HEK293 (cell line): ENCODE results near the gene CCDC85C.

Experiments used
- GLIS2 ChIP-seq: fragments of 450-650 bp; formaldehyde crosslinking; IDR thresholded peaks from 2 replicates; pipeline ENCODE4 v1.5.1; 2016; ENCODE audit warnings: missing biosample characterization, missing genetic modification characterization
- HIC1 ChIP-seq: fragments of 450-650 bp; formaldehyde crosslinking; IDR thresholded peaks from 2 replicates; pipeline ENCODE4 v1.5.1; 2016; ENCODE audit warnings: missing biosample characterization, missing genetic modification characterization
- IKZF3 ChIP-seq: fragments of 450-650 bp; IDR thresholded peaks from 2 replicates; pipeline ENCODE4 v1.5.0; 2018; ENCODE audit warnings: missing biosample characterization, mild to moderate bottlenecking, missing genetic modification characterization, moderate library complexity
- KLF17 ChIP-seq: fragments of 450-650 bp; formaldehyde crosslinking; IDR thresholded peaks from 2 replicates; pipeline ENCODE4 v1.5.1; 2016; ENCODE audit warnings: missing biosample characterization, missing genetic modification characterization
- WT1 ChIP-seq: fragments of 450-650 bp; formaldehyde crosslinking; IDR thresholded peaks from 2 replicates; pipeline ENCODE4 v1.5.1; 2016; ENCODE audit warnings: missing biosample characterization, missing genetic modification characterization
- ZNF138 ChIP-seq: fragments of 450-650 bp; formaldehyde crosslinking; IDR thresholded peaks from 2 replicates; pipeline ENCODE4 v1.5.1; 2016; ENCODE audit warnings: missing biosample characterization, missing genetic modification characterization, borderline replicate concordance
- ZNF175 ChIP-seq: fragments of 450-650 bp; formaldehyde crosslinking; IDR thresholded peaks from 2 replicates; pipeline ENCODE4 v1.5.1; 2016; ENCODE audit warnings: missing biosample characterization, missing genetic modification characterization
- ZNF184 ChIP-seq: fragments of 450-650 bp; IDR thresholded peaks from 2 replicates; pipeline ENCODE4 v1.5.1; 2018; ENCODE audit warnings: missing biosample characterization, mild to moderate bottlenecking, missing genetic modification characterization
- ZNF24 ChIP-seq: fragments of 450-650 bp; formaldehyde crosslinking; IDR thresholded peaks from 2 replicates; pipeline ENCODE4 v1.5.1; 2016; ENCODE audit warnings: missing biosample characterization, missing genetic modification characterization
- ZNF311 ChIP-seq: fragments of 450-650 bp; formaldehyde crosslinking; IDR thresholded peaks from 2 replicates; pipeline ENCODE4 v1.5.1; 2017; ENCODE audit warnings: missing biosample characterization, missing genetic modification characterization, borderline replicate concordance
- ZNF37A ChIP-seq: fragments of 450-650 bp; IDR thresholded peaks from 2 replicates; pipeline ENCODE4 v1.5.1; 2018; ENCODE audit warnings: missing biosample characterization, missing genetic modification characterization
- ZNF473 ChIP-seq: fragments of 450-650 bp; formaldehyde crosslinking; IDR thresholded peaks from 2 replicates; pipeline ENCODE4 v1.5.1; 2017; ENCODE audit warnings: missing biosample characterization, missing genetic modification characterization
- ZNF488 ChIP-seq: fragments of 450-650 bp; formaldehyde crosslinking; IDR thresholded peaks from 2 replicates; pipeline ENCODE4 v1.5.1; 2016; ENCODE audit warnings: missing biosample characterization, missing genetic modification characterization
- ZNF544 ChIP-seq: fragments of 450-650 bp; formaldehyde crosslinking; IDR thresholded peaks from 2 replicates; pipeline ENCODE4 v1.5.0; 2017; ENCODE audit warnings: missing biosample characterization, missing genetic modification characterization
- ZNF610 ChIP-seq: fragments of 450-650 bp; formaldehyde crosslinking; IDR thresholded peaks from 2 replicates; pipeline ENCODE4 v1.5.1; 2016; ENCODE audit warnings: missing biosample characterization, missing genetic modification characterization, borderline replicate concordance
- ZNF621 ChIP-seq: fragments of 450-650 bp; formaldehyde crosslinking; IDR thresholded peaks from 2 replicates; pipeline ENCODE4 v1.5.1; 2017; ENCODE audit warnings: missing biosample characterization, missing genetic modification characterization
- ZNF660 ChIP-seq: fragments of 450-650 bp; IDR thresholded peaks from 2 replicates; pipeline ENCODE4 v1.5.1; 2018; ENCODE audit warnings: missing biosample characterization, mild to moderate bottlenecking, missing genetic modification characterization
- ZNF677 ChIP-seq: fragments of 450-650 bp; IDR thresholded peaks from 2 replicates; pipeline ENCODE4 v1.5.0; 2018; ENCODE audit warnings: missing biosample characterization, mild to moderate bottlenecking, missing genetic modification characterization, moderate library complexity
- ZNF837 ChIP-seq: fragments of 450-650 bp; formaldehyde crosslinking; IDR thresholded peaks from 2 replicates; pipeline ENCODE4 v1.5.1; 2016; ENCODE audit warnings: missing biosample characterization, missing genetic modification characterization
- TF ChIP-seq, protein P1 (sequence below): fragments of 450-650 bp; formaldehyde crosslinking; IDR thresholded peaks from 2 replicates; pipeline ENCODE4 v1.5.1; 2016; ENCODE audit warnings: missing biosample characterization, missing genetic modification characterization, borderline replicate concordance
- TF ChIP-seq, protein P2 (sequence below): fragments of 450-650 bp; formaldehyde crosslinking; IDR thresholded peaks from 2 replicates; pipeline ENCODE4 v1.5.1; 2016; ENCODE audit warnings: missing biosample characterization, missing genetic modification characterization, low read depth

CCDC85C gene

DNA sequence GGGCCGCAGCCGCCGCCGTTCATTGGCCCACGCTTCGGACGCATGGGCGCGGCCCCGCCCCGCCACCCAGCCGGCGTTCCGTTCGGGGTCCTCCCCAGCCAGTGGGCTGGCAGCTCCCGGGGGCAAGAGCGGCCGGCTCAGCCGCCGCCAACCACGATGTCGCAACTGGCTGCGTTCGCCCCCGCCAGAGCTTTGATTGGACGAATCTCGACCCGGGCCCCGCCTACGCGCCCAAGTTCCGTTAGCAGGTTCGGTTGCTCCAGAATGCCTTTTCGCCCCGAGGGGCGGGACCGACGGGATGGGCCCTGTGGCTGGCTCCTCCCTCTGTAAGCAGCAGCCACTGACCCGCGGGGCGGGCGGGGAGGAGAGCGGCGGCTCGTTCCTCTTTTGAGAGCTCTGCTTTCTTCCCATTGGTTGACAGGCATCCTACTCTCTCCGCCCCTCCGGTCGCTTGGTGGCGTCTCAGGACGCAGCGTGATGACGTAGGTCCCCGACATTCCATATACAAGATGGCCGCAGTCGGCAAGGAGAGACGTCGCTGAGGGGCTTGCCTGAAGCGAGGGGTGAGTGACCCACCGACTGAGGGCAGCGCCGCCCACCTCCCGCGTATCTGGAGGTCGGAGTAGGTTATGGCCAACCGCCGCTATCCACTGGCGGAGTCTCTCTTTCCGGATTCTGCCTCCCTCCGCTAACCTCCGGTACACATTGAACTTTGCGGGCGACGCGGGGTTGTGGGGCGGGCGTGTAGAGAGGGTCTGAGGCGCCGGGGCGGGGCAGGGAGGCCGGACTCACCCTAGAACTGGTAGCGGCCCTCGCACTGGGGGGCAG, 122.9 kb downstream of the CCDC85C start, which contains the start of gene CCNK (continued):
- TF ChIP-seq ZNF24 (tag by site-specific recombination) (peak; percentile 74; the same call in 1 of the 2 replicates), ZNF184 (tag by site-specific recombination) (no peak), KLF17 (tag by site-specific recombination) (peak; percentile 87), ZNF837 (tag by site-specific recombination) (no peak), ZNF610 (tag by site-specific recombination) (no peak), ZNF488 (tag by site-specific recombination) (no peak), GLIS2 (tag by site-specific recombination) (peak; percentile 89), ZNF311 (tag by site-specific recombination) (no peak), ZNF37A (tag by site-specific recombination) (no peak), IKZF3 (tag by site-specific recombination) (no peak), ZNF175 (tag by site-specific recombination) (no peak), HIC1 (peak; percentile 98), ZNF621 (tag by site-specific recombination) (no peak), ZNF660 (tag by site-specific recombination) (no peak), WT1 (0 out of 2 replicates have a peak, but pooled peaks have one; percentile 8), ZNF138 (tag by site-specific recombination) (no peak), ZNF677 (no peak), ZNF544 (tag by site-specific recombination) (no peak), ZNF473 (no peak)
- TF ChIP-seq, protein P1, sequence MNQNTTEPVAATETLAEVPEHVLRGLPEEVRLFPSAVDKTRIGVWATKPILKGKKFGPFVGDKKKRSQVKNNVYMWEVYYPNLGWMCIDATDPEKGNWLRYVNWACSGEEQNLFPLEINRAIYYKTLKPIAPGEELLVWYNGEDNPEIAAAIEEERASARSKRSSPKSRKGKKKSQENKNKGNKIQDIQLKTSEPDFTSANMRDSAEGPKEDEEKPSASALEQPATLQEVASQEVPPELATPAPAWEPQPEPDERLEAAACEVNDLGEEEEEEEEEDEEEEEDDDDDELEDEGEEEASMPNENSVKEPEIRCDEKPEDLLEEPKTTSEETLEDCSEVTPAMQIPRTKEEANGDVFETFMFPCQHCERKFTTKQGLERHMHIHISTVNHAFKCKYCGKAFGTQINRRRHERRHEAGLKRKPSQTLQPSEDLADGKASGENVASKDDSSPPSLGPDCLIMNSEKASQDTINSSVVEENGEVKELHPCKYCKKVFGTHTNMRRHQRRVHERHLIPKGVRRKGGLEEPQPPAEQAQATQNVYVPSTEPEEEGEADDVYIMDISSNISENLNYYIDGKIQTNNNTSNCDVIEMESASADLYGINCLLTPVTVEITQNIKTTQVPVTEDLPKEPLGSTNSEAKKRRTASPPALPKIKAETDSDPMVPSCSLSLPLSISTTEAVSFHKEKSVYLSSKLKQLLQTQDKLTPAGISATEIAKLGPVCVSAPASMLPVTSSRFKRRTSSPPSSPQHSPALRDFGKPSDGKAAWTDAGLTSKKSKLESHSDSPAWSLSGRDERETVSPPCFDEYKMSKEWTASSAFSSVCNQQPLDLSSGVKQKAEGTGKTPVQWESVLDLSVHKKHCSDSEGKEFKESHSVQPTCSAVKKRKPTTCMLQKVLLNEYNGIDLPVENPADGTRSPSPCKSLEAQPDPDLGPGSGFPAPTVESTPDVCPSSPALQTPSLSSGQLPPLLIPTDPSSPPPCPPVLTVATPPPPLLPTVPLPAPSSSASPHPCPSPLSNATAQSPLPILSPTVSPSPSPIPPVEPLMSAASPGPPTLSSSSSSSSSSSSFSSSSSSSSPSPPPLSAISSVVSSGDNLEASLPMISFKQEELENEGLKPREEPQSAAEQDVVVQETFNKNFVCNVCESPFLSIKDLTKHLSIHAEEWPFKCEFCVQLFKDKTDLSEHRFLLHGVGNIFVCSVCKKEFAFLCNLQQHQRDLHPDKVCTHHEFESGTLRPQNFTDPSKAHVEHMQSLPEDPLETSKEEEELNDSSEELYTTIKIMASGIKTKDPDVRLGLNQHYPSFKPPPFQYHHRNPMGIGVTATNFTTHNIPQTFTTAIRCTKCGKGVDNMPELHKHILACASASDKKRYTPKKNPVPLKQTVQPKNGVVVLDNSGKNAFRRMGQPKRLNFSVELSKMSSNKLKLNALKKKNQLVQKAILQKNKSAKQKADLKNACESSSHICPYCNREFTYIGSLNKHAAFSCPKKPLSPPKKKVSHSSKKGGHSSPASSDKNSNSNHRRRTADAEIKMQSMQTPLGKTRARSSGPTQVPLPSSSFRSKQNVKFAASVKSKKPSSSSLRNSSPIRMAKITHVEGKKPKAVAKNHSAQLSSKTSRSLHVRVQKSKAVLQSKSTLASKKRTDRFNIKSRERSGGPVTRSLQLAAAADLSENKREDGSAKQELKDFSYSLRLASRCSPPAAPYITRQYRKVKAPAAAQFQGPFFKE (tag by site-specific recombination), result no peak
- TF ChIP-seq, protein P2, sequence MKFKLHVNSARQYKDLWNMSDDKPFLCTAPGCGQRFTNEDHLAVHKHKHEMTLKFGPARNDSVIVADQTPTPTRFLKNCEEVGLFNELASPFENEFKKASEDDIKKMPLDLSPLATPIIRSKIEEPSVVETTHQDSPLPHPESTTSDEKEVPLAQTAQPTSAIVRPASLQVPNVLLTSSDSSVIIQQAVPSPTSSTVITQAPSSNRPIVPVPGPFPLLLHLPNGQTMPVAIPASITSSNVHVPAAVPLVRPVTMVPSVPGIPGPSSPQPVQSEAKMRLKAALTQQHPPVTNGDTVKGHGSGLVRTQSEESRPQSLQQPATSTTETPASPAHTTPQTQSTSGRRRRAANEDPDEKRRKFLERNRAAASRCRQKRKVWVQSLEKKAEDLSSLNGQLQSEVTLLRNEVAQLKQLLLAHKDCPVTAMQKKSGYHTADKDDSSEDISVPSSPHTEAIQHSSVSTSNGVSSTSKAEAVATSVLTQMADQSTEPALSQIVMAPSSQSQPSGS (tag by site-specific recombination), result peak; percentile 93
